ENCODE data around the gene PSENEN.
A peak's percentile ranks its signal among the peaks of the same experiment; 100 is the strongest.
"Not testable (repeated sequence)": the region's sequence is repeated elsewhere in the genome, so short reads cannot be mapped to it uniquely, and the experiment has no call there.

The PSENEN gene

GRCh38 chr19:35718345-35719041 is 27.0 kb upstream of the PSENEN start:
- DNase-seq (ENCODE audit: low read depth in 3 of 3): peak in 1 of 3 experiments; percentile 66

GRCh38 chr19:35719402-35720162 is 25.9 kb upstream of the PSENEN start:
- DNase-seq (ENCODE audit: low read depth in 3 of 3): no peak

DNA sequence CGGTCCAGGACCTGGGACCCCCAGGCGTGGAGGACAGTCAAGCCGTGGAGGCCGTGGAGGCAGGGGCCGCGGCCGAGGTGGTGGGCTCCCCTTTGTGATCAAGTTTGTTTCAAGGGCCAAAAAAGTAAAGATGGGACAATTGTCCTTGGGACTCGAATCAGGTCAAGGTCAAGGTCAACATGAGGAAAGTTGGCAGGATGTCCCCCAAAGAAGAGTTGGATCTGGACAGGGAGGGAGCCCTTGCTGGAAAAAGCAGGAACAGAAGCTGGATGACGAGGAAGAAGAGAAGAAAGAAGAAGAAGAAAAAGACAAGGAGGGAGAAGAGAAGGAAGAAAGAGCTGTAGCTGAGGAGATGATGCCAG is 25.3 kb upstream of the PSENEN start:
- no peak for DNase-seq (ENCODE audit: low read depth in 3 of 3)

GRCh38 chr19:35720648-35721047 is 24.8 kb upstream of the PSENEN start:
- DNase-seq (ENCODE audit: low read depth in 3 of 3): no peak

DNA sequence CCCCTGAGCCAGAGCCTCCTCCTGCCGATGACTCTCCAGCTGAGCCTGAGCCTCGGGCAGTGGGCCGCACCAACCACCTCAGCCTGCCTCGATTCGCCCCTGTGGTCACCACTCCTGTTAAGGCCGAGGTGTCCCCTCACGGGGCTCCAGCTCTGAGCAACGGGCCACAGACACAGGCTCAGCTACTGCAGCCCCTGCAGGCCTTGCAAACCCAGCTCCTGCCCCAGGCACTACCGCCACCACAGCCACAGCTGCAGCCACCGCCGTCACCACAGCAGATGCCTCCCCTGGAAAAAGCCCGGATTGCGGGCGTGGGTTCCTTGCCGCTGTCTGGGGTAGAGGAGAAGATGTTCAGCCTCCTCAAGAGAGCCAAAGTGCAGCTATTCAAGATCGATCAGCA is 24.1 kb upstream of the PSENEN start:
- no peak for DNase-seq (ENCODE audit: low read depth in 3 of 3)

GRCh38 chr19:35722461-35722860 is 23.0 kb upstream of the PSENEN start:
- no peak for DNase-seq (ENCODE audit: low read depth in 3 of 3)

- no peak for DNase-seq (ENCODE audit: low read depth in 3 of 3)
These were observed 22.6 kb upstream of the PSENEN start for GRCh38 chr19:35722897-35723296.

DNA sequence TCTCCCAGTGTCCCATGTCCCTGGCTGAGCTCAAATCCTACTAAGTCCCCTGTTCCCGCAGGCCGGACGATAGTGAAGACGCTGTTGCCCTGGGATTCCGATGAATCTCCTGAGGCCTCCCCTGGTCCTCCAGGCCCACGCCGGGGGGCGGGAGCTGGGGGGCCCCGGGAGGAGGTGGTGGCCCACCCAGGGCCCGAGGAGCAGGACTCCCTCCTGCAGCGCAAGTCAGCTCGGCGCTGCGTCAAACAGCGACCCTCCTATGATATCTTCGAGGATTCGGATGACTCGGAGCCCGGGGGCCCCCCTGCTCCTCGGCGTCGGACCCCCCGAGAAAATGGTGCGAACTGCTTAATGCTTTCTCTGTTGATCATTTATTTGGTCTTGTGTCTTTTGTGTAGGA is 21.8 kb upstream of the PSENEN start:
- no peak for DNase-seq (ENCODE audit: low read depth in 3 of 3)

GRCh38 chr19:35724132-35724531 is 21.3 kb upstream of the PSENEN start:
- DNase-seq (ENCODE audit: low read depth in 3 of 3): not testable (repeated sequence)

DNA sequence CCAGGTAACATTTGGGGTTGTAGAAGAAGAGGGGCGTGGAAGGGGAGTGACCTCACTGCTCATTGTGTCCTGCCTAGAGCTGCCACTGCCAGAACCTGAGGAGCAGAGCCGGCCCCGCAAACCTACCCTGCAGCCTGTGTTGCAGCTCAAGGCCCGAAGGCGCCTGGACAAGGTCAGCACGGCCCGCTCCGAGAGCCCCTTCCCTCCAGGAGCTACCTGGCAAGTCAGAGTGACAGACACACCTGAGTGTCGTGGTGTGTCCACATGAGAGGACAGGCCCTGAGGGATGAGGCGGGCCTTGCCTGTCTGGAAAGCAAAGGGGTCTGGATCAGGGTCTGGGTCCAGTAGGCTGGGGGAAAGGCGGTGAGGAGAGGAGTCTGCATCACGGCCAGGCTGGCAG is 20.9 kb upstream of the PSENEN start:
- DNase-seq (ENCODE audit: low read depth in 3 of 3): no peak

DNA sequence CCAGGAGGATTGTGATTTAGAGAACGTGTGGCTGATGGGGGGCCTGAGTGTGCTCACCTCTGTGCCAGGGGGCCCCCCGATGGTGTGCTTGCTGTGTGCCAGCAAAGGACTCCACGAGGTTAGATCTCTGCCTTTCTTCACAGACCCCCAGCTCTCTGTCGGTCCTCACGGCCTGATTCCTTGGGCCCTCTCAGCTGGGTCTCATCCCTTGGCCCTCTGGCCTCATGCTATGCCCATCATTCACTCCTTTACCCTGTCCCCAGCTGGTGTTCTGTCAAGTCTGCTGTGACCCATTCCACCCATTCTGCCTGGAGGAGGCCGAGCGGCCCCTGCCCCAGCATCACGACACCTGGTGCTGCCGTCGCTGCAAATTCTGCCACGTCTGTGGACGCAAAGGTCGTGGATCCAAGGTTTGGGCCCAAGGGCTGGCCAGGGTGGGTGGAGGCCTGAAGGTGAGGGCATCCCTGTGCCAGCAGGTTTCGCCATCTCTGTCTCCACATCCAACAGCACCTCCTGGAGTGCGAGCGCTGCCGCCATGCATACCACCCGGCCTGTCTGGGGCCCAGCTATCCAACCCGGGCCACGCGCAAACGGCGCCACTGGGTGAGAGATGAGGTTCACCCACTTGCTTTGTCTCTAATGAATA is 20.1 kb upstream of the PSENEN start:
- DNase-seq (ENCODE audit: low read depth in 3 of 3): no peak

DNA sequence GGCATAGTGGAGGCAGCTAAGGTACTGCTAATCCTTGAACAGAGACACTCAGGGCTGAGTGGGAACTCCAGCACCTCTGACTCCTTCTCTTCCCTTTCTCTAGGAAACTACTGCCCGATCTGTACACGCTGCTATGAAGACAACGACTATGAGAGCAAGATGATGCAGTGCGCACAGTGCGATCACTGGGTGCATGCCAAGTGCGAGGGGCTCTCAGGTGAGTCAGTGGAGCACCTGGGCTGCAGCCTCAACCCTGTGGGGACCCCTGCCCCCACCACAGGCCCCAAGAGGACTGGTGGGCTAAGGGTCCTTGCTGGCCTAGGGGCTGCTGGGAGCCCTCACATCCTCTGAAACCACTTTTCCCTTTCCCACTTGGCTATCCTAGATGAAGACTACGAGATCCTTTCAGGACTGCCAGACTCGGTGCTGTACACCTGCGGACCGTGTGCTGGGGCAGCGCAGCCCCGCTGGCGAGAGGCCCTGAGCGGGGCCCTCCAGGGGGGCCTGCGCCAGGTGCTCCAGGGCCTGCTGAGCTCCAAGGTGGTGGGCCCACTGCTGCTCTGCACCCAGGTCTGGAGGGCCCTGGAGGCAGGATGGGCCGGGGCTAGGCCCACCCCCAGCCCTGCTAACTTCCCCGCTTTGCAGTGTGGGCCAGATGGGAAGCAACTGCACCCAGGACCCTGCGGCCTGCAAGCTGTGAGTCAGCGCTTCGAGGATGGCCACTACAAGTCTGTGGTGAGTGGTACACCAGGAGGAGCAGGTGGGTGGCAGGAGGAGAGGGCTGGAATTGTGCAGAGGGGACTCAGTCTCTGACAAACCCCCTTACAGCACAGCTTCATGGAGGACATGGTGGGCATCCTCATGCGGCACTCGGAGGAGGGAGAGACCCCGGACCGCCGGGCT is 18.1 kb upstream of the PSENEN start:
- no peak for DNase-seq (ENCODE audit: low read depth in 3 of 3)

DNA sequence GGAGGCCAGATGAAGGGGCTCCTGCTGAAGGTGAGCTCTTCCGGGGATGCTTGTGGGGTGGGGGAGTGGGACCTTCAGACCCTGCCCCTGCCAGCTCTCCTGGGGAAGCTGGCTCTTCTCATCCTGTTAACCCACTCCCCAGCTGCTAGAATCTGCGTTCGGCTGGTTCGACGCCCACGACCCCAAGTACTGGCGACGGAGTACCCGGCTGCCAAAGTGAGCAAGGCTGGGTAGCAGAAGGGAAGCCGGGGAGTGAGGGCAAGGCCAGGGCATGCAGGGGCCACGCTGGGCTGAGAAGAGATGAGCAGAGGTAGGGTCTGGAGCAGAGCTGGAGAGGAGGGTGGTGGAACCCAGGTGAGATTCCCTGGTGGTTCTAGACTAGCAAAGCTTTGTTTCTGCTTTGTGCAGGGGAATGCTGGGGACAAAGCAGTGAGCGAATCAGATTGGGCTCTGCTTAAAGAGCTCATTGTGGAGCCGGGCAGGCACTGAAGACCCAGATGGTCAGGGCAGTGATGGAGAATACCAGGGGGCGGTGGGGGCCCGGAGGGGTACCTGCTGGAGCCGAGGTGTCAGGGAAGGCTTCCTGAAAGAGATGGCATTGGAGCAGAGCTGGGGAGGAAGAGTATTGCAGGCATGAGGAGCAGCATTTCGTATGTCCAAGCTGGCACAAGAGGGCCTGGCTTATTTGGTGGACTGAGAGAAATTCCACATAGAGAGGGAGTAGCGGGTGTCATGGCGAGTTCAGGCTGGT is 17.3 kb upstream of the PSENEN start:
- DNase-seq (ENCODE audit: low read depth in 3 of 3): no peak

GRCh38 chr19:35729021-35729420 is 16.4 kb upstream of the PSENEN start:
- no peak for DNase-seq (ENCODE audit: low read depth in 3 of 3)

DNA sequence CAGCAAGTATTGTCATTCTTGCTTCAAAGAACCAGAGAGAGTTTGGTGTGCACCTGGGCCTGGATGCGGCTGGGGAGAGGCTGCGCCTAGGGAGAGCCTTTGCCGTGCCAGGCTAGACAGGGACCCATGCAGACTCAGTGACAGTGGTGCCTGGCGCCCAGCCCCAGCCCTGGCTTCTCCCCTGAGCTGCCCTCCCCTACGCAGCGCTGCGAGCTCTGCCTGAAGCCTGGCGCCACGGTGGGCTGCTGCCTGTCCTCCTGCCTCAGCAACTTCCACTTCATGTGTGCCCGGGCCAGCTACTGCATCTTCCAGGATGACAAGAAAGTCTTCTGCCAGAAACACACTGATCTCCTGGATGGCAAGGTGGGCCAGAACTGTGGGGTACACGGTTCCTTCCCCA is 15.7 kb upstream of the PSENEN start:
- DNase-seq (ENCODE audit: low read depth in 3 of 3): no peak

DNA sequence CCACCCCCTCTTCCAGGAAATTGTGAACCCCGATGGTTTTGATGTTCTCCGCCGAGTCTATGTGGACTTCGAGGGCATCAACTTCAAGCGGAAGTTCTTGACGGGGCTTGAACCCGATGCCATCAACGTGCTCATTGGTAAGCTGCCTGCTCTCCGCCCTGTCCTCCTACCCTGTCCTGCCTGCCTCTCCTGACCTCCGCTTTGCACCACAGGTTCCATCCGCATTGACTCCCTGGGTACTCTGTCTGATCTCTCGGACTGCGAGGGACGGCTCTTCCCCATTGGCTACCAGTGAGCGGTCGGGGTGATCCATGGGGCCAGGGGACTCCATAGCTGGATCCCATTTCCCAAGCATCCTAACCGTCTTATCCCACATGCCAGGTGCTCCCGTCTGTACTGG is 15.1 kb upstream of the PSENEN start:
- no peak for DNase-seq (ENCODE audit: low read depth in 3 of 3)

GRCh38 chr19:35731353-35731752 is 14.1 kb upstream of the PSENEN start:
- no peak for DNase-seq (ENCODE audit: low read depth in 3 of 3)

- DNase-seq (ENCODE audit: low read depth in 3 of 3): no peak
These were observed 13.6 kb upstream of the PSENEN start for GRCh38 chr19:35731779-35732405.

GRCh38 chr19:35732540-35733179 is 12.8 kb upstream of the PSENEN start:
- no peak for DNase-seq (ENCODE audit: low read depth in 3 of 3)

Measured in stimulated activated CD4-positive, alpha-beta T cell treated with anti-CD3 and anti-CD28 coated beads, TNF-alpha, amount 100 ng/mL, for 24 hours (primary cell).